ENCODE results near the gene CELF2. TPM values are rescaled to one million over a fixed set of nuclear protein-coding genes. Genes with fewer than 3 reads are reported as not detected.
"Not testable (repeated sequence)": the region's sequence is repeated elsewhere in the genome, so short reads cannot be mapped to it uniquely, and the experiment has no call there.

Gene CELF2
- total RNA-seq, 1 experiment from 2014 or later: not detected

DNA sequence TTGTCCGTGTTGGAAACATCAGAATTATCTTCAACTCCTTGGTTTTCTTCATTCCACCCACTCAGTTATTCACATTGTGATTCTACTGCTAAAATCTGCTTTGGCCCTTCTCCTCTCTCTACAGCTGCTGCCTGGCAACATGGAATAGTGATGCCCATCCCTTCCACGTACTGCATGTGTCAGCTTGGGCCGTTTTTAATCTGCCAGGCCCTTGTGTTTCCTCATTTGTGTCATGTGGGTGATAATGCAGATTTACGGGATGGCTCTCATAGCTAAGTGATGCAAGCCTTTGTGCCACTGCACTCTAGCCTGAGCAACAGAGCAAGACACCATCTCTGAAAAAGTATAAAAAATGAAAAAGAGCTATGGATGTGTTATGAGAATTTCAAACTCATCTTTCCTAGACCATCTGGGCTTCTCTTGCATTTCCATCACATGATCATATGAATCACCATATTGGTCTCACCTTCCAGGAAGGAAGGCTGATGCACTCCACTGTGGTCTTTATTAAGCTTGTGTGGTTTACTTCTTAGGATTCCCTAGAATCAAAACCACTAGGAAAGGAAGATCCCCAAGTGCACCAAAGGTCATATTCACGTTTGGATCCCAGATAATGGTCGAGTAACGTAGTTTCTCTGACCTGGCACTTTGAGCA is 20.6 kb upstream of the CELF2 start:
- no peak overlapping the region for H3K27ac Mint-ChIP-seq (ENCODE audit: unreplicated experiment)
- no peak overlapping the region for H3K4me3 Mint-ChIP-seq (ENCODE audit: low read depth, unreplicated experiment)
- H3K4me1 Mint-ChIP-seq (ENCODE audit: low read depth, unreplicated experiment): no peaks in the 10 kb centered on the region
- TF ChIP-seq, protein P1, sequence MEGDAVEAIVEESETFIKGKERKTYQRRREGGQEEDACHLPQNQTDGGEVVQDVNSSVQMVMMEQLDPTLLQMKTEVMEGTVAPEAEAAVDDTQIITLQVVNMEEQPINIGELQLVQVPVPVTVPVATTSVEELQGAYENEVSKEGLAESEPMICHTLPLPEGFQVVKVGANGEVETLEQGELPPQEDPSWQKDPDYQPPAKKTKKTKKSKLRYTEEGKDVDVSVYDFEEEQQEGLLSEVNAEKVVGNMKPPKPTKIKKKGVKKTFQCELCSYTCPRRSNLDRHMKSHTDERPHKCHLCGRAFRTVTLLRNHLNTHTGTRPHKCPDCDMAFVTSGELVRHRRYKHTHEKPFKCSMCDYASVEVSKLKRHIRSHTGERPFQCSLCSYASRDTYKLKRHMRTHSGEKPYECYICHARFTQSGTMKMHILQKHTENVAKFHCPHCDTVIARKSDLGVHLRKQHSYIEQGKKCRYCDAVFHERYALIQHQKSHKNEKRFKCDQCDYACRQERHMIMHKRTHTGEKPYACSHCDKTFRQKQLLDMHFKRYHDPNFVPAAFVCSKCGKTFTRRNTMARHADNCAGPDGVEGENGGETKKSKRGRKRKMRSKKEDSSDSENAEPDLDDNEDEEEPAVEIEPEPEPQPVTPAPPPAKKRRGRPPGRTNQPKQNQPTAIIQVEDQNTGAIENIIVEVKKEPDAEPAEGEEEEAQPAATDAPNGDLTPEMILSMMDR (IDR thresholded peaks at IDR 0.05; ENCODE audit: unreplicated experiment): no peak
- peaks cover 4% of the 10 kb centered on the region for H3K27me3 Mint-ChIP-seq (ENCODE audit: unreplicated experiment)
- intact Hi-C loops (cut with micrococcal nuclease; ENCODE audit: unreplicated experiment): no loop called here
- BruUV-seq (replicated peaks): no TSS peak
- peaks cover 6% of the 10 kb centered on the region for H3K9me3 Mint-ChIP-seq (ENCODE audit: low read depth, unreplicated experiment)
- H3K36me3 Mint-ChIP-seq (ENCODE audit: insufficient read depth, unreplicated experiment): no peaks in the 10 kb centered on the region
- DNase-seq: no peak
- CTCF ChIA-PET: no interaction called here

DNA sequence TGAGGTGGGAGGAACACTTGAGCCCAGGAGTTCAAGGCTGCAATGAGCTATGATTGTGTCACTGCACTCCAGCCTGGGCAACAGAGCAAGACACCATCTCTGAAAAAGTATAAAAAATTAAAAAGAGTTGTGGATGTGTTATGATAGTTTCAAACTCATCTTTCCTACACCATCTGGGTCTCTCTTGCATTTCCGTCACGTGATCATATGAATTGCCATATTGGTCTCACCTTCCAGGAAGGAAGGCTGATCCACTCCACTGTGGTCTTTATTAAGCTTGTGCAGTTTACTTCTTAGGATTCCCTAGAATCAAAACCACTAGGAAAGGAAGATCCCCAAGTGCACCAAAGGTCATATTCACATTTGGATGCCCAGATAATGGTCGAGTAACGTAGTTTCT is 18.2 kb upstream of the CELF2 start:
- CTCF ChIA-PET; intact Hi-C loops (cut with micrococcal nuclease; ENCODE audit: unreplicated experiment); H3K9me3 Mint-ChIP-seq (ENCODE audit: low read depth, unreplicated experiment); BruUV-seq (replicated peaks); DNase-seq; H3K27me3 Mint-ChIP-seq (ENCODE audit: unreplicated experiment); H3K36me3 Mint-ChIP-seq (ENCODE audit: insufficient read depth, unreplicated experiment); H3K4me3 Mint-ChIP-seq (ENCODE audit: low read depth, unreplicated experiment); H3K27ac Mint-ChIP-seq (ENCODE audit: unreplicated experiment); H3K4me1 Mint-ChIP-seq (ENCODE audit: low read depth, unreplicated experiment): not testable (repeated sequence)

DNA sequence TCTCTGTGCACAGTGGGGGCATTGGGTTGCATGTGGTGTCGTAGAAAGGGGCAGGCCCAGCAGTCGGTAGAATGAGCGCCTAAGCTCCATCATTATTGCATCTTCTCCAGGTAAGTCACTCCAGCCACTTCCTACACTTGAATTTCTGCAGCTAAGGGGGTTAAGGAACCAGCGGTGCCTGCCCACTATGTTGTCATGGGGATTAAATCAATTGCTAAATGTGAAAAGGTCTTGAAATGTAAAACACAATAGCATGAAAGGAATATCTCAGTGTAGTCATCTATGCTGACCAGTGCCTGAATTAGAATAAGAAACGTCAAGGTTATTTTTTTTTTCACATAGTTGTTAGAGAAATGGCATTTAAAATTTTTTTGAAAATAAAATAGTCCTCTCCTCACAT is 15.2 kb upstream of the CELF2 start:
- CTCF ChIA-PET: no interaction called here
- Mint-ChIP-seq H3K27me3 (ENCODE audit: unreplicated experiment) (no peaks in the 10 kb centered on the region), H3K4me3 (ENCODE audit: low read depth, unreplicated experiment) (no peak overlapping the region), H3K27ac (ENCODE audit: unreplicated experiment) (no peak overlapping the region), H3K9me3 (ENCODE audit: low read depth, unreplicated experiment) (peaks cover 2% of the 10 kb centered on the region), H3K4me1 (ENCODE audit: low read depth, unreplicated experiment) (no peaks in the 10 kb centered on the region), H3K36me3 (ENCODE audit: insufficient read depth, unreplicated experiment) (no peaks in the 10 kb centered on the region)
- no TSS peak for BruUV-seq (replicated peaks)
- no peak for DNase-seq
- intact Hi-C loops (cut with micrococcal nuclease; ENCODE audit: unreplicated experiment): no loop called here
- TF ChIP-seq, protein P1 (IDR thresholded peaks at IDR 0.05; ENCODE audit: unreplicated experiment): no peak

DNA sequence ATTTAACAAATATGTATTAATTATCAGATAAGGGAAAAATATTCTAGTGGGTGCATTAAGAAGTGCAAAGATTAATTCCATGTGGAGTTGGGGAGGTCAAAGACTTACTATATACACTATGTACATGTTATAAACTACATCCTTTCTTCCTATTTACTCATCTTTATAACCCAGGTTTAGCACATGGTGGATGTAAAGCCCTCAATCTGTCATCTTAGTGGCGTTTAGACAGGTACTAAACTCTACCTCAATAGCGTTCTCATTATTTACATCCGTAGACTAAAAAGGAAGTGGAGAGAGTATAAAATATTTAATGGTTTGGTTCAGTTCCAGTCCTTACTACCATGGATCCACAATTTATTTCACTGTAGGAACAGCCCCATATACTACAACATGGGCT is 14.8 kb upstream of the CELF2 start:
- intact Hi-C loops (cut with micrococcal nuclease; ENCODE audit: unreplicated experiment): no loop called here
- H3K4me1 Mint-ChIP-seq (ENCODE audit: low read depth, unreplicated experiment): no peaks in the 10 kb centered on the region
- H3K4me3 Mint-ChIP-seq (ENCODE audit: low read depth, unreplicated experiment): no peak overlapping the region
- CTCF ChIA-PET: no interaction called here
- H3K9me3 Mint-ChIP-seq (ENCODE audit: low read depth, unreplicated experiment): peaks cover 2% of the 10 kb centered on the region
- TF ChIP-seq, protein P1 (IDR thresholded peaks at IDR 0.05; ENCODE audit: unreplicated experiment): no peak
- H3K27ac Mint-ChIP-seq (ENCODE audit: unreplicated experiment): no peak overlapping the region
- DNase-seq: no peak
- H3K27me3 Mint-ChIP-seq (ENCODE audit: unreplicated experiment): no peaks in the 10 kb centered on the region
- no TSS peak for BruUV-seq (replicated peaks)
- no peaks in the 10 kb centered on the region for H3K36me3 Mint-ChIP-seq (ENCODE audit: insufficient read depth, unreplicated experiment)

DNA sequence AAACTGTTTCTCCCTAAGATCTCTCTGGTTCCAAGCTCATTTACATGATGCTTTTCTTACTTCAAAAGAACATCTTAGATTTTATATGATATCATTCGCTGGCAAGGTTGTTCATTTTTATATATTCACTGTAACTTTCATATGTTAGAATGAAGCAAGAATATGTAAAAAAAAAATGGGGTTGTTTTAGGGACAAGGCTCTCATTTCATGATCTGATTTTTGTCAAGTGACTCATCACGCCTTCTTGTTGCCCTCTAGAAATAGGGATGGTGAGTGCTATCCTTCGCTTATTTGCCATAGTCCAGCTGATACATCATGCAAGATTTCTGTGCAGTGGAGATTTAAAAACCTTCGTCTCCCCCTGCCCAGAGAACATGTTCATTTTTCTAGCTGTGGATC is 14.0 kb upstream of the CELF2 start:
- H3K4me3 Mint-ChIP-seq (ENCODE audit: low read depth, unreplicated experiment): no peak overlapping the region
- TF ChIP-seq, protein P1 (IDR thresholded peaks at IDR 0.05; ENCODE audit: unreplicated experiment): no peak
- no TSS peak for BruUV-seq (replicated peaks)
- CTCF ChIA-PET: no interaction called here
- H3K27ac Mint-ChIP-seq (ENCODE audit: unreplicated experiment): no peak overlapping the region
- intact Hi-C loops (cut with micrococcal nuclease; ENCODE audit: unreplicated experiment): no loop called here
- no peaks in the 10 kb centered on the region for H3K27me3 Mint-ChIP-seq (ENCODE audit: unreplicated experiment)
- DNase-seq: no peak
- H3K4me1 Mint-ChIP-seq (ENCODE audit: low read depth, unreplicated experiment): no peaks in the 10 kb centered on the region
- H3K9me3 Mint-ChIP-seq (ENCODE audit: low read depth, unreplicated experiment): peaks cover 6% of the 10 kb centered on the region
- no peaks in the 10 kb centered on the region for H3K36me3 Mint-ChIP-seq (ENCODE audit: insufficient read depth, unreplicated experiment)
